H1 (cell line): ENCODE data around the gene DDX21.

ENCODE experiments used
- ASH2L ChIP-seq: fragments of 200-600, 300-600 bp; sonication (generic); IDR thresholded peaks from one replicate; pipeline ENCODE4 v1.7.1; 2017; ENCODE audit warnings: low read length
- CTCF ChIP-seq, 3 experiments: IDR thresholded peaks; 1 replicate in 2 of 3; 2 replicates in 1 of 3; pipeline versions ENCODE4 v1.5.1 to v1.6.1; 2011; ENCODE audit warnings: low read length in 3 of 3, mild to moderate bottlenecking in 3 of 3, inconsistent platforms in 2 of 3, low read depth in 1 of 3, moderate library complexity in 1 of 3; ENCODE audit not compliant: insufficient read depth in 1 of 3; ENCODE audit errors: control extremely low read depth in 1 of 3
- EGR1 ChIP-seq: IDR thresholded peaks from 2 replicates; pipeline ENCODE4 v1.6.1; 2011; ENCODE audit warnings: low read depth, low read length, borderline replicate concordance
- EZH2 ChIP-seq: fragments of 200-600 bp; sonication (generic); IDR thresholded peaks from 2 replicates; pipeline ENCODE4 v1.7.1; 2012; ENCODE audit warnings: low read depth, mild to moderate bottlenecking, moderate library complexity, low read length, inconsistent platforms; ENCODE audit not compliant: severe bottlenecking
- TAF1 ChIP-seq: IDR thresholded peaks from 2 replicates; pipeline ENCODE4 v1.6.1; 2011; ENCODE audit warnings: mild to moderate bottlenecking, low read depth, low read length
- TAF7 ChIP-seq: optimal IDR thresholded peaks from 2 replicates; pipeline ENCODE3; 2011; ENCODE audit warnings: low read depth, mild to moderate bottlenecking, inconsistent platforms, low read length, moderate library complexity, borderline replicate concordance
- TBP ChIP-seq: IDR thresholded peaks from 2 replicates; pipeline ENCODE4 v1.6.1; 2011; ENCODE audit warnings: low read depth, low read length, improper control_type of control experiment

GRCh38 chr10:68950598-68950997, 5.4 kb upstream of the DDX21 start:
- TF ChIP-seq CTCF (IDR thresholded peaks at IDR 0.05; ENCODE audit: control extremely low read depth in 1 of 3, insufficient read depth in 1 of 3, low read depth in 1 of 3, low read length in 3 of 3) (no peak), TAF7 (no peak), EZH2 (no peak), TAF1 (no peak), TBP (no peak), ASH2L (no peak), EGR1 (no peak)
